Naive thymus-derived CD8-positive, alpha-beta T cell (primary cell): ENCODE data around the gene BEX4. TPM values are rescaled to one million over a fixed set of nuclear protein-coding genes. Genes with fewer than 3 reads are reported as not detected.
A peak's percentile ranks its signal among the peaks of the same experiment; 100 is the strongest.
"Not testable (repeated sequence)": the region's sequence is repeated elsewhere in the genome, so short reads cannot be mapped to it uniquely, and the experiment has no call there.

Source experiments
- ATAC-seq, 2 donors: fragments of 150-1000 bp; cut with Tn5 transposase in 1 of 2; sonication (Bioruptor Pico), chemical (Tn5 transposase) in 1 of 2; 1 replicate in 1 of 2; 2 replicates in 1 of 2; pipeline ENCODE4 v1.10.0; 2021; ENCODE audit warnings: mild to moderate bottlenecking in 2 of 2, moderate library complexity in 2 of 2
- POLR2A ChIA-PET: fragments of 350-600 bp; sonication (Branson Sonifier 250); formaldehyde crosslinking; loops from one replicate; lab custom pipeline; 2021; ENCODE audit warnings: antibody characterized with exemption; lab: Charles Lee
- DNase-seq, 10 donors: peaks; one replicate each; pipeline versions ENCODE4 v3.0.0 to v3.0.0-alpha.2; 2020 to 2022
- H3K27ac Mint-ChIP-seq, 10 donors: one replicate each; pipeline ENCODE4 v1.8.0; 2020 to 2022; ENCODE audit warnings: mild to moderate bottlenecking in 10 of 10, mixed read lengths in 10 of 10, moderate library complexity in 4 of 10, inconsistent platforms in 1 of 10
- H3K27me3 Mint-ChIP-seq, 5 donors: one replicate each; pipeline ENCODE4 v1.8.0; 2021 to 2022; ENCODE audit warnings: mixed read lengths in 5 of 5
- H3K36me3 Mint-ChIP-seq, 3 donors: one replicate each; pipeline ENCODE4 v1.8.0; 2020 to 2022; ENCODE audit warnings: mixed read lengths in 3 of 3, mild to moderate bottlenecking in 2 of 3, inconsistent platforms in 1 of 3
- H3K4me1 Mint-ChIP-seq, 4 donors: one replicate each; pipeline ENCODE4 v1.8.0; 2021 to 2022; ENCODE audit warnings: mixed read lengths in 4 of 4
- H3K4me3 Mint-ChIP-seq, 10 donors: one replicate each; pipeline ENCODE4 v1.8.0; 2020 to 2022; ENCODE audit warnings: mild to moderate bottlenecking in 10 of 10, mixed read lengths in 10 of 10, moderate library complexity in 6 of 10, inconsistent platforms in 1 of 10
- H3K9me3 Mint-ChIP-seq, 9 donors: one replicate each; pipeline ENCODE4 v1.8.0; 2020 to 2022; ENCODE audit warnings: mixed read lengths in 9 of 9, mild to moderate bottlenecking in 3 of 9, inconsistent platforms in 1 of 9, moderate library complexity in 1 of 9
- polyA plus RNA-seq, 3 donors: library from polyadenylated mRNA; unstranded; fragments of 300-500 nt; fragmentation: Illumina TruSeq; gene quantifications; one replicate each; pipeline ENCODE4 v1.2.3, GENCODE V29; 2021
- total RNA-seq, 8 experiments: library from RNA in 2 of 8; stranded (reverse) in 2 of 8; gene quantifications; one replicate each; pipeline ENCODE4 v1.2.3 and lab custom pipeline; 2021 to 2026

Gene BEX4
- total and polyA plus RNA-seq, 5 experiments from 2014 or later, result 54.3 to 115 (median 92.9) TPM

DNA sequence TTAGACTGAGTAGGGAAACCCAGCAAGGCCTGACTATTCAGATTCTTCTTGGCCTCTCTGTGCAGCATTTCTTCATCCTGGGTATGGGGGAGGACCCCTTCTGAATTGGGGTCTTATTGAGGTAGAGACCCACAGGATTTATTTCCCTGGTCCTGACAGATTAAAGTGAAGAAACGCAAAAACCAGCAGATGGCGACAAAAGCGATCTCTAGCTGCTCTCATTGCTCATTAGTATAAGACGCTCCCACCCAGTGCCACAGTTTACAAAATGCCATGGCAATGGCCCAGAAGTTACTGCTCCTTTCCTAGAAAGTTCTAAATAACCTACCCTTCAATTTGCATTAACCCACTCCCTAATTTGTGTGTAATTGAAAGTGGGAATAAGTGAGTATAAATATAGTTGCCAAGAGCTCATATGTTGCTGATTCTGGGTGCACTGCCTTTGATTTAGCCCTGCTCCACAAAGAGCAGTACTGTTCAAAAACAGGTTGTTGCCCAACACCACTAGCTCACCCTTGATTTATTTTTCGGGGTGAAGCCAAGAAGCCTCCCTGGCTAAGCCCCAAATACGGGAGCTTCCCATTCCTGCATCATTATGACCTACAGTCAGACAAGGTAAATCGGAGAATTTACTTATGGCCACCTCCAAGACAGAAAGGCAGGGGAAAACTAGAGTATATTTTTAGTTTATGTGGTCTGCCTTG lies 3.7 kb upstream of the BEX4 start:
- peaks cover 4 to 11% (median 6%) of the 10 kb centered on the region in 4 donors for H3K4me1 Mint-ChIP-seq

DNA sequence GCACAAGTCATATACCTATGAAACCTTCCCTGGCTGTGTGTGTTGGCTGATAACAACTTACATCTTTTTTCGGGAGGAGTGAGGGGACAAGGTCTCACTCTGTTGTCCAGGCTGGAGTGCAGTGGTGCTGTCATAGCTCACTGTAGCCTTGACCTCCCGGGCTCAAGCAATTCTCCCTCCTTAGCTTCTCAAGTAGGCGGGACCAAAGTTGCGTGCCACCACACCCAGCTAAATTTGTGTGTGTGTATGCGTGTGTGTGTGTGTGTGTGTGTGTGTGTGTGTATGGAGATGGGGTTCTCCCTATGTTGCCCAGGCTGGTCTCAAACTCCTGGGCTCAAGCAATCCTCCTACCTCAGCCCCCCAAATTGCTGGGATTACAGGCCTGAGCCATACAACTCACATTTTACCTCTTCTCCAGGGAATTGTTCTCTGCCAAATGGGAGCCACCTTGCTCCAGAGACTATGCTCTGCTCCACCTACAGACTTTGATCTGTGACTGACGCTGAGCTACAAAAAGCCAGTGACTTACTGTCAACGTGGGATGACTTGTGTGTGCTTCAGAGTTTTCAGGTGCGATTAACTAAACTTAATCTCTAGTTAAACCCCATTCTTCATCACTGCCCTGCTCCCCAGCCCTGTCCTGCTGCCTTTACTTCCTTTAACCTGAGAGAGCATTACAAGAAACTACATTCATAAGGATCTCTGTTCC lies 2.0 kb upstream of the BEX4 start:
- Mint-ChIP-seq H3K4me1 (peaks cover 6 to 16% (median 13%) of the 10 kb centered on the region in 4 donors), H3K9me3 (no peaks in the 10 kb centered on the region), H3K4me3 (no peak overlapping the region), H3K27ac (peak overlapping the region in 1 of 10 donors; percentile 21), H3K36me3 (peaks cover 0 to 19% (median 0%) of the 10 kb centered on the region in 3 donors), H3K27me3 (peaks cover 0 to 3% (median 0%) of the 10 kb centered on the region in 5 donors)
- POLR2A ChIA-PET, result no interaction called here
- DNase-seq (no peak), ATAC-seq (no peak)

More for the DNA sequence above, 3.7 kb upstream of the BEX4 start:
- peak in 9 of 10 donors; percentile 8 to 73 (median 44) for DNase-seq
- peaks cover 0 to 3% (median 0%) of the 10 kb centered on the region in 5 donors for H3K27me3 Mint-ChIP-seq
- H3K9me3 Mint-ChIP-seq, result no peaks in the 10 kb centered on the region
- POLR2A ChIA-PET, result interaction anchor here (0.6 to 0.9 kb wide), 4 partner anchors 104 to 956 kb away, joined by 3 to 5 read pairs (median 4); no protein-coding TSS in a partner anchor
- peak; percentile 31 to 33 for ATAC-seq
- H3K4me3 Mint-ChIP-seq, result no peak overlapping the region
- peak overlapping the region in 2 of 10 donors; percentile 22 to 30 for H3K27ac Mint-ChIP-seq
- H3K36me3 Mint-ChIP-seq, result peaks cover 0 to 7% (median 0%) of the 10 kb centered on the region in 3 donors

DNA sequence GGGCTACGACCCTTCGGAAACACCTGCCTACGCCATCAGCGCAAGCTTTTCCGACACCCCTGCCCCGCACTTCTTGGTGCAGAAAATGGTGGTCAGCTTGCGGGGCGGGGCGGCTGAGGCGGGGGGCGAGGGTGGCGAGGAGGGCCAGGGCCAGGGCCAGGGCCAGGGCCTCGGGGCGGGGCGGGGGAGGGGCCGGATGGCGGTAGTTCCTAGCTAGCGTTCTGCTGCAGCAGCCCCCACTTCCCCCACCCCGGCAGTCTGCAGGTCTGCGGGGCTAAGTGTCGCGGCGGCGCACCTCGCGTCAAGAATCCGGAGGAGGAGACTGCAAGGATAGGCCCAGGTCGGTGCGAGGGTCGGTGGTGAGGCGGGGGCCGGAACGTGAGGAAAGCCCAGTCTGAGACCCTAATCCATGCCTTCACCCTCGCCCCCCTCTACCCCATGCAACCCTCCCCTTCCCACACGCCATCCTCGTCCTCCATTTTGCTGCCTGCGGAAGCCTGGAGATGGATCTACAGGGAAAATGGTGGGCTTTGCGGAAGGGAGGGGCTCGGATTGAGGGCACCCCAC lies 600 bp downstream of the BEX4 start:
- peak in 9 of 10 donors; percentile 11 to 82 (median 48) for DNase-seq
- H3K36me3 Mint-ChIP-seq, result peaks cover 0 to 19% (median 0%) of the 10 kb centered on the region in 3 donors
- peak overlapping the region; percentile 48 to 98 (median 86) for H3K27ac Mint-ChIP-seq
- peak overlapping the region; percentile 71 to 94 (median 82) for H3K4me3 Mint-ChIP-seq
- H3K4me1 Mint-ChIP-seq, result peaks cover 6 to 16% (median 13%) of the 10 kb centered on the region in 4 donors
- ATAC-seq, result peak; percentile 53 to 54
- POLR2A ChIA-PET, result interaction anchor here (0.9 to 1.7 kb wide), 4 partner anchors 34 to 1284 kb away, joined by 3 to 8 read pairs (median 4); partner anchors contain the start of genes BEX2, TCEAL8 and ZMAT1
- no peaks in the 10 kb centered on the region for H3K27me3 Mint-ChIP-seq
- H3K9me3 Mint-ChIP-seq, result no peaks in the 10 kb centered on the region

DNA sequence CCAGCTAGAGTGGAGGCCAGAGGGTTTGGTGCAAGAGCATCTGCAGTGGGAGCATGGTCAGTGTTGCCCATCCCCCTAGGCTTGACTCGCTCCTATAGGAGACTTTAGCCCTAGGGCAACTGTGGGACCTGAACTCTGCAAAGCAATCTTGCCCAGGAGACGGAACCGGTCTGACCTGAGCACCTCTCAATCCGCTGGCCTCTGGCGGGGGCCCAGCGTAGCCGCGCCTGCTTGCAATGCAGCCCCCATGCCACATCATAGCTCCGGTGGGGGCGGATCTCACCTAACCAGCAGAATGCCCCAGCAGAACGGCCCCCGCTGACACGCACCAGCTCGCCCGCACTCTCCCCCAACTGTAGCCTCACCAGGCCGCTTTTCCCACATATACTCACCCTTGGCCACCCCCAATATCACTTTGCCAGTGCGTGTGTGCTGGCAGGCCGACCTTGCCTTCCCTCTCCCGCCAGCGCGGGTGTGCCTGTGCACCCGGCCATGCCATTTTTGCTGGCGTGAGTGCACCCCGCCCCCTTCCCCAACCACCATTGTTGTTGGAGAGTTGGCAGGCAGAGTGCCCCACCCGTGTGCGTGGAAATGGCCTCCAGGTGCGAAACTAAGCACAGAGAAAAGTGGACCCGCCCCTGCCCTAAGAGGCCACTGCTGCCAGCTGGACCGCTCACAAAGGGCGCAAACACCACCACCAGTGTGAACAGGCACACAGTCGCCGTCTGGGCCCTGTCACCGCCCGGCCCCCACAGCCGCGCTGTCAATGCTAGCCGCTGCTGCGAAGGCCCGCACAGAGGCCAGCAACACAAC lies 5.8 kb downstream of the BEX4 start:
- POLR2A ChIA-PET, result no interaction called here
- H3K4me3 Mint-ChIP-seq, result no peak overlapping the region
- no peak for DNase-seq

DNA sequence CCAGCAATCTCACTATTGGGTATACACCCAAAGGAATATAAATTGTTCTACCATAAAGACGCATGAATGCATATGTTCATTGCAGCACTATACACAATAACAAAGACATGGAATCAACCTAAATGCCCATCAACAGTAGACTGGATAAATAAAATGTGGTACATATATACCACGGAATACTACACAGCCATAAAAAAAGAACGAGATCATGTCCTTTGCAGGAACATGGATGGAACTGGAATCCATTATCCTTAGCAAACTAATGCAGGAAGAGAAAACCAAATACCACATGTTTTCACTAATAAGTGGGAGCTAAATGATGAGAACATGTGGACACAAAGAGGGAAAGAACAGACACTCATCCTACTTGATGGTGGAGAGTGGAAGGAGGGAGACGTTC lies 11.0 kb downstream of the BEX4 start:
- H3K4me1 Mint-ChIP-seq, H3K27ac Mint-ChIP-seq, POLR2A ChIA-PET, H3K9me3 Mint-ChIP-seq, H3K36me3 Mint-ChIP-seq, DNase-seq, H3K4me3 Mint-ChIP-seq, ATAC-seq: not testable (repeated sequence)
- peaks cover 3 to 28% (median 25%) of the 10 kb centered on the region in 5 donors for H3K27me3 Mint-ChIP-seq

More for the DNA sequence above, 5.8 kb downstream of the BEX4 start:
- Mint-ChIP-seq H3K36me3 (peaks cover 0 to 16% (median 0%) of the 10 kb centered on the region in 3 donors), H3K27ac (no peak overlapping the region), H3K9me3 (no peaks in the 10 kb centered on the region), H3K4me1 (peaks cover 5 to 11% (median 10%) of the 10 kb centered on the region in 4 donors), H3K27me3 (peaks cover 0 to 28% (median 25%) of the 10 kb centered on the region in 5 donors)
- no peak for ATAC-seq

GRCh38 chrX:103233263-103233662 lies 18.4 kb downstream of the BEX4 start:
- no peak for ATAC-seq
- no peak overlapping the region for H3K27ac Mint-ChIP-seq
- H3K4me3 Mint-ChIP-seq, result no peak overlapping the region
- no peaks in the 10 kb centered on the region for H3K36me3 Mint-ChIP-seq
- H3K27me3 Mint-ChIP-seq, result peaks cover 0 to 4% (median 0%) of the 10 kb centered on the region in 5 donors
- POLR2A ChIA-PET, result no interaction called here
- H3K4me1 Mint-ChIP-seq, result no peaks in the 10 kb centered on the region
- H3K9me3 Mint-ChIP-seq, result peaks cover 0 to 3% (median 0%) of the 10 kb centered on the region in 9 donors
- no peak for DNase-seq

GRCh38 chrX:103234869-103235268 lies 20.0 kb downstream of the BEX4 start:
- Mint-ChIP-seq H3K4me3 (no peak overlapping the region), H3K36me3 (no peaks in the 10 kb centered on the region), H3K27ac (no peak overlapping the region), H3K9me3 (peaks cover 0 to 3% (median 0%) of the 10 kb centered on the region in 9 donors), H3K4me1 (no peaks in the 10 kb centered on the region), H3K27me3 (peaks cover 0 to 4% (median 0%) of the 10 kb centered on the region in 5 donors)
- ATAC-seq (no peak), DNase-seq (no peak)
- POLR2A ChIA-PET, result no interaction called here

GRCh38 chrX:103235608-103236007 lies 20.7 kb downstream of the BEX4 start:
- H3K4me3 Mint-ChIP-seq, H3K27ac Mint-ChIP-seq, DNase-seq, H3K27me3 Mint-ChIP-seq, ATAC-seq, POLR2A ChIA-PET, H3K9me3 Mint-ChIP-seq, H3K36me3 Mint-ChIP-seq, H3K4me1 Mint-ChIP-seq: not testable (repeated sequence)

DNA sequence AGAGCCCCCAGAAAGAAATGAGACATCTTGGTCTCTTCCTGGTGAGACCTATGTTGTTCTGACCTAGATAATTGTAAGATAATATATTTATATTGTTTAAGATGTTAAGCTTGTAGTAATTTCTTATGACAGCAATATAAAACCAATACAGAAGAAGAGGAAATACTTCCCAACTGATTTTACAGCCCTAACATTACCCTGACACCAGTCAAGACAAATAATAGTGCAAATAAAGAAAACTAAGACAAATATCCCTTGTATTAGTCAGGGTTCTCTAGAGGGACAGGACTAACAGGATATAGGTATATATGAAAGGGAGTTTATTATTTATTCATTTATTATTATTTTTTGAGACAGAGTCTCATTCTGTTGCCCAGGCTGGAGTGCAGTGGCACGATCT lies 21.4 kb downstream of the BEX4 start:
- Mint-ChIP-seq H3K27ac (no peak overlapping the region), H3K4me1 (no peaks in the 10 kb centered on the region), H3K36me3 (no peaks in the 10 kb centered on the region), H3K4me3 (no peak overlapping the region), H3K27me3 (peaks cover 0 to 4% (median 0%) of the 10 kb centered on the region in 5 donors), H3K9me3 (peaks cover 0 to 3% (median 0%) of the 10 kb centered on the region in 9 donors)
- ATAC-seq (no peak), DNase-seq (no peak)
- POLR2A ChIA-PET, result no interaction called here

DNA sequence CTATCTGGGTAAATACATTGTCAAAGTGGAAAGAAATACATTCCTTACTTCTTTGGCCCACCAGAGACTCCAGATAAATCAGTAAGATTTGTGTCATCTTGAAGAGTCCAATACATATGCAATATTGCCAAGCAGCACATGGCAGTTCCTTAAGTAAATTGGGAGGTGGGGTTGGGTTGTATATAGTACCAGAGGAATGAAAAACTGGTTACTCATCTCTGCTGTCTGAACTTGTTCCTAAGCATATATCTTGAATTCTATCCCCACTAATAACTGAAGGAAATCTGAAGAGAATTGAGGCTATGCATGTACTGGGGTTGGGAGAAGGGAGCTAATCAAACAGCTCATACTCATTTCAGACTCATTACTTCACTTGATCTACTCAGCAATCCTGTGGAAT lies 25.2 kb downstream of the BEX4 start:
- ATAC-seq, result no peak
- no peaks in the 10 kb centered on the region for H3K9me3 Mint-ChIP-seq
- no peaks in the 10 kb centered on the region for H3K4me1 Mint-ChIP-seq
- POLR2A ChIA-PET, result no interaction called here
- no peak for DNase-seq
- H3K36me3 Mint-ChIP-seq, result no peaks in the 10 kb centered on the region
- H3K27ac Mint-ChIP-seq, result no peak overlapping the region
- no peak overlapping the region for H3K4me3 Mint-ChIP-seq
- H3K27me3 Mint-ChIP-seq, result peaks cover 0 to 10% (median 3%) of the 10 kb centered on the region in 5 donors

DNA sequence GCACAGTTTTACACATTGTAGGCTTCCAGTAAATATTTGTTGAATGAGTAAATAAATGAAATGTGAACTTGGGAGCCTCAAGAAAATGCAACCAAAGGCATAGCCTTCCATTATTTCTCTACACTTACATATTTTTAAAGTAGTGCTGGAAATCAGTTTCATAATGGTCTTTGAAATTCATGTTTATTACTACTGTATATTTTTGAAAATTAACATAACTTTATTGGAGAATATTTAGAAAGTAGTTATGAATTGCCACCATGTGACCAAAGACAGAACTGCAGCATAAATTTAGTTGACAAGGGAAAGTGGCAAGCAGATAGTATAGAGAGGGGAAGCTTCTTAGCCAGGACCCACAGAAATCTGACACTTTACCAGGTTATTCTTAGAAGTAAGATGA lies 33.6 kb downstream of the BEX4 start:
- H3K9me3 Mint-ChIP-seq, result no peaks in the 10 kb centered on the region
- DNase-seq, result peak in 4 of 10 donors; percentile 2 to 32 (median 24)
- POLR2A ChIA-PET, result no interaction called here
- H3K27me3 Mint-ChIP-seq, result no peaks in the 10 kb centered on the region
- peak in 1 of 2 donors; percentile 49 for ATAC-seq
- peaks cover 0 to 4% (median 0%) of the 10 kb centered on the region in 3 donors for H3K36me3 Mint-ChIP-seq
- H3K4me3 Mint-ChIP-seq, result no peak overlapping the region
- no peak overlapping the region for H3K27ac Mint-ChIP-seq
- peaks cover 2 to 7% (median 3%) of the 10 kb centered on the region in 4 donors for H3K4me1 Mint-ChIP-seq

- POLR2A ChIA-PET, result no interaction called here
- no peak for ATAC-seq
- Mint-ChIP-seq H3K27ac (no peak overlapping the region), H3K9me3 (no peaks in the 10 kb centered on the region), H3K36me3 (peaks cover 0 to 5% (median 0%) of the 10 kb centered on the region in 3 donors), H3K4me1 (peaks cover 6 to 14% (median 13%) of the 10 kb centered on the region in 4 donors), H3K4me3 (no peak overlapping the region), H3K27me3 (no peaks in the 10 kb centered on the region)
- DNase-seq, result no peak
These were observed 34.9 kb downstream of the BEX4 start for GRCh38 chrX:103249805-103250204.
